HG02840 (cell line): Measurements from ENCODE around the gene PAK6.

Experiments
- ATAC-seq: cut with Tn5 transposase; IDR thresholded peaks from one replicate; pipeline ENCODE4 v1.9.1; 2021; ENCODE audit warnings: mild to moderate bottlenecking, moderate library complexity, moderate number of reproducible peaks; ENCODE audit not compliant: unreplicated experiment, low FRiP score

PAK6 gene

DNA sequence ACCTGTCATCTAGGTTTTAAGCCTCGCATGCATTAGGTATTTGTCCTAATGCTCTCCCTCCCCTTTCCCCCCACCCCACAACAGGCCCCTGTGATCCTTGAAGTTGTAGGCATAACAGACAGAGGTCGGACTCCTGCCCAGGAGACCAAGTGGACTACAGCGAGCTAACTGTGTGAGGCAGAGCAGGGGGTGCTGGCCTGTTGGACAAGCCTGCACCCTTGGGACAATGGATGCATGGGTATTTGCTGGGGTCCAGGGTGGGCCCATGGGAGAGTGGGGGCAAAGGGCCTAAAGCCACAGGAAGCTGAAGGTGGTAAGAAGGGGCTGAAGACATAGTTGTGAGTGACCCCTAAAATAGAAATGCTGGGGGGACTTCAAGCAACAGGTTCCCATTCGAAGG is 66.4 kb downstream of the PAK6 start:
- no peak for ATAC-seq

- ATAC-seq = no peak
Measured at GRCh38 chr15:40306371-40306770, 67.5 kb downstream of the PAK6 start.

GRCh38 chr15:40306908-40307307 is 68.0 kb downstream of the PAK6 start:
- ATAC-seq = no peak

- ATAC-seq = peak; percentile 45
Measured at GRCh38 chr15:40307421-40308211, 68.8 kb downstream of the PAK6 start, which contains the start of gene PLCB2. TSS of gene PLCB2 (minus strand) at chr15:40307935. CDS start at chr15:40307672, 263 bp downstream.

DNA sequence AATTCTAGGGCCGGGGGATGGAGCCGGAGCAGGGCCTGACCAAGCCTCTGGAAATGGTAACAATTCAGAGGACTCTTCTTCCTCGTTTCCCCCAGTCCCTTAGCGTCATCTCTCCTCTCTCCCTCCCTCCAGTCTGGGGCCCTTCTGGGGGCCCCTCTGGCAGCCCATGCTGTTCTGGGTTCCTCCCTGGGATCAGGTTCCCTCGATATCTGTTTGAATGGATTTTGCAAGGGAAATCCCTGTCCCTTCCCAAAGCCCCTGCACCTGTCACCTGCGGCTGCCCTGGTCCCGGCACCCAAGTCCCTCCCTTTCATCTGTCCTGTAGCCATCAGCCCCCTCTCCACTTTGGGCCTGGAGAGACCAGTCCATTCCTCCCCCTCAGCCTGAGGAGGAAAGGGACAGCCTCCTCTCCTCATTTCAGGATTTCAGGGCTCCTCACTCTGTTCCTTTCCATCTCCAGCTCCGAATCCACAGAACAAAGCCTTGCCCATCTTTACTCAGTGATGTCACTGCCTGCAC is 70.5 kb downstream of the PAK6 start:
- no peak for ATAC-seq

DNA sequence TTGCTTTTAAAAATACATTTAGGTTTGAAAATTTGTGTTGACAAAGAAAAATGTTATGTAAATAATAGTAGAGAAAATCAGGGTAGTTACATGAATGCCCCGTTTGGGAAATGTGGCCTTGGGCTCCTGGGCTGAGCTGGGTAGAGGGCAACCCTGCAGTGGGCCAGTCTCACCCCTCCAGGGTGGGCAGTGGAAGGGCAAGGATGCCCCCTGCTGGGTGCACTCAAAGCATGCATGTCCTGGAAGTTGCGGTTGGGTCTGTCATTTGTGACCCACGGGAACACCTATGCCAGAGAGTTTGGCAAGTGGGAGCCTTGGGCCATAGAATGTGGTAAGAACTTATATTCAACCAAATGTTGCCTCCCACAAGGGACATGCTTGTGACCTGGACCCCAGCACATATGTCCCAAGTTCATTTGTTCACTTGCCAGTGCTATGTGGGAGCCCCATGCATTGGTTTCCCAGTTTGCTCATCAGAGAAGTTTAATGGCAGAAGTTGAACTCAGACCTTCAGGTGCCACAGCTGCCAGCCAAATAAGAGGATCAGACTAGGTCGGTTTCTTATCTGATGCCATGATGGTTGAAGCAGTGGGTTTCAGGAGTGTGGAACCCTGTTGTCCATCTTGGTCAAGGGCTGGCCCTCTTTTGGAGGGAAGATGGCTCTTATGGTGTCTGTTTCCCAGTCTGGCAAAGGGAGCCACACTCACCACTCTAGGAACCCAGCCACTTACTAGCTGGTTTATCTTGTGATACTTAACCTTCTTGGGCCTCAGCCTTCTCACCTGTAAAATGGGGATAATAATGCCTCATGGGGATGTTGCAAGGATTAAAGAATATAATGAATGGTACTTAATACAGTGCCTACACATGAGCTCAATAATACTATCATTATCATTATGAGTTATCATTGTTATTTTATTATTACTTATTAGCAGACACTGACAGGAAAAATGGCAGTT is 71.4 kb downstream of the PAK6 start:
- ATAC-seq = no peak

GRCh38 chr15:40310993-40311392 is 72.1 kb downstream of the PAK6 start:
- ATAC-seq = no peak

DNA sequence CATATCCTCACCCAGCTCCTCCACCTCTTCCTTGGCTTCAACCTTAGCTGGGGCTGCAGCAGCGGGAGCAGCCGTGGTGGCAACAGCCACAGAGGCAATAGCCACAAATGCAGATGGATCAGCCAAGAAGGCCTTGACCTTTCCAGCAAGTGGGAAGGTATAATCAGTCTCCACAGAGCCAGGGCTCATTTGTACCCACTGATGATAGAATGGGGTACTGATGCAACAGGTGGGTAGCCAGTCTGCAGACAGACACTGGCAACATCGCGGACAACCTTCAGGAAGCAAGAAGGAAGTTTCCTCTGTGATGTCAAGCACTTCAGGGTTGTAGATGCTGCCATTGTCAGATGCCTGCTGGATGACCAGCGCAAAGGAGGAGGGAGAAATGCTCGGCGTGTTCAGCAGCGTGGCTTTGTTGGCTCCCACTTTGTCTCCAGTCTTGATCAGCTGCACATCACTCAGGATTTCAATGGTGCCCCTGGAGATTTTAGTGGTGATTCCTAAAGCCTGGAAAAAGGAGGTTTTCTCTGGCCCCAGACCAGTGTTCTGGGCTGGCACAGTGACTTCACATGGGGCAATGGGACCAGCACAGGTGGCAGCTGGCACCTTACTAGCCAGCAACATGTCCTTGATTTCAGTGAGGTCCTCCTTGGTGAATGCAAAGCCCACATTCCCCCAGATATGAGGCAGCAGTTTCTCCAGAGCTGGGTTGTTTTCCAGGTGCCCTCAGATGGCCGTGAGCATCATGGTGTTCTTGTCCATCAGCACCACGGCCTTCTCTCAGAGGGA is 73.7 kb downstream of the PAK6 start:
- ATAC-seq = no peak

DNA sequence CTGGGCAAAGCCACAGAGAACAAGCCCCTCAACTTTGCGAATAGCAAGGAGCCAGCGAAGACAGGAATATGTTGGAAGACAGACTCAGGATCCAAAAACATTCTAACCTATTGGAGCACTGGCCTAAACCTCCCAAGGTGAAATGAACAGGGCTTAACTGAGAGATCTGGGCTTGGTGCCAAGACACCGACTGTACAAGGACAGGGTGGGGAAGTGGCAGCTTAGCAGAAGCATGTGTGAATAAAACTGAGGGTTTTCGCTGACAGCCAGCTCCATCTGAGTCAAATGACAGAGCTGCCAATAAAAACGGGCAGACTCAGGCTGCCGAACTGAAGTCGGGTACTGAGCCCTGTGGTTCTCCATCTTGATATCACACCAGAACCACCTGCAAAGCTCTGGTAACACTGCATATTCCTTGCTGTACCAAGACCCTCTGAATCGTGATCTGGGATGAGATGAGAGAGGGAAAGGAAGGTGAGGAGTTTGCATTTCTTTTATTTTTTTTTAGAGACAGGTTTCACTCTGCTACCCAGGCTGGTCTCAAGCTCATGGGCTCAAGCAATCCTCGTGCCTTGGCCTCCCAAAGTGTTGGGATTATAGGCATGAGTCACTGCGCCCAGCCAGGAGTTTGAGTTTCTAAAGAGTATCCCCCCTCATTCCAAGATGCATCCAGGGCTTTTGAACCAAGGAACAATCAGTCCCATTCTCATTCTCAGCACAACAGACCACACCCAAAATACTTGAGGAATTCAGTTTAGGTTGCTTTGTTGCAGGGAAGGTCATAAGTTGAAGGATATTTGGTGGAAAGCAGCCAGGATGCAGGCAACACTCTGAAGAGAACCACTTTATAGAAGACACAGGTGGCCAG is 74.9 kb downstream of the PAK6 start:
- no peak for ATAC-seq

GRCh38 chr15:40314723-40315276 is 75.9 kb downstream of the PAK6 start:
- ATAC-seq = no peak

GRCh38 chr15:40316931-40317330 is 78.1 kb downstream of the PAK6 start:
- no peak for ATAC-seq

GRCh38 chr15:40317580-40317979 is 78.7 kb downstream of the PAK6 start:
- ATAC-seq = no peak

DNA sequence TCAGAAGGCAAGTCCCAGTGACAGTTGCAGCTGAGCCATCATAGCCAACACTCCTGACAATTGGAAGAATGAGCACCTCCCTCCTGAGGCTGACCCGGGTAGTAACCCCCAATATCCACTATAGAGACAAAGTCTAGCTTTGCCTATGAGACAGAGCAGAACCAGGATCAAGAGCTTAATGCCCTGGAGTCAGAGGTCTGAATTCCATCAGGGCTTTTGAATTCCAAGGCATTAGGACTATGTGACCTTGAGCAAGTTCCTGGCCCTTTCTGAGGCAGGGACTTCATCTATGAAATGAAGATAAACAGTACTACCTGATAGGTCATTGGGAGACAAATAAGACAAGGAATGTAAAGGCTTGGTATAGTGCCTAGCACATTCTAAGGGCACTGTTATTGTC is 81.5 kb downstream of the PAK6 start:
- ATAC-seq = no peak

- no peak for ATAC-seq
Measured at GRCh38 chr15:40320931-40321371, 82.1 kb downstream of the PAK6 start.

DNA sequence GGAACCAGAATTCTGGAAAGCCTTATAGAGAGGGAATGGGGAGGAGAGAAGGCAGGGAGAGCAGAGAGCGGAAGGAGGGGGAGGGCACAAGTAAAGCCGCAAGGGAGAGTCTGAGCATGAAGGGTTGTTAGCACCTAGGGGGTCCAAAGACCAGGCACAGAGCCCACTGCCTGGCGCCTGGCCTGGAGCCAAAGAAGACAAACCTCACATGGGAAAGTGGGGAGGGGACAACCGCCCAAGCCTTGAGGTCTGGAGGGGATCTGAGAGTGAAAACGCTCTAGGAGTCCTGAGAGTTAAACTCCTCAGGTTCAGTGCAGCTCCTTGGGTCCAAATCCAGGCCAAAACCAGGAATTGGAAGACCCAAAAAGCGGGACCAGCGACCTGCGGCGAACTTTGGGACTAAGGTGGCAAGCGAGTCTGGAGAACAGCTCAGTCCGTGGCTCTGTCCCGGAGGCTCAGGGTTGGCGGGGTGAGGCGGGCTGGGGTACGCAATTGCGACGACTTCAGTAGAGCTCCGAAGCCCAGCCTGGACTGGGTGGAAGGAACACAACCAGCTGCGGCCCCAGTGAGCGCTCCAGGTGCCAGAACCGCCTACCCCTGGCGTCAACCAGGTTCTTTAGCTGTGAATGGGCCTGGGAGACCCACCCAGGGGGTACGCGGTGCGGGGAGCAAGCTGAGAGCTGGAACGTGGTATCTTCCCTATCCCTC is 83.8 kb downstream of the PAK6 start:
- no peak for ATAC-seq

DNA sequence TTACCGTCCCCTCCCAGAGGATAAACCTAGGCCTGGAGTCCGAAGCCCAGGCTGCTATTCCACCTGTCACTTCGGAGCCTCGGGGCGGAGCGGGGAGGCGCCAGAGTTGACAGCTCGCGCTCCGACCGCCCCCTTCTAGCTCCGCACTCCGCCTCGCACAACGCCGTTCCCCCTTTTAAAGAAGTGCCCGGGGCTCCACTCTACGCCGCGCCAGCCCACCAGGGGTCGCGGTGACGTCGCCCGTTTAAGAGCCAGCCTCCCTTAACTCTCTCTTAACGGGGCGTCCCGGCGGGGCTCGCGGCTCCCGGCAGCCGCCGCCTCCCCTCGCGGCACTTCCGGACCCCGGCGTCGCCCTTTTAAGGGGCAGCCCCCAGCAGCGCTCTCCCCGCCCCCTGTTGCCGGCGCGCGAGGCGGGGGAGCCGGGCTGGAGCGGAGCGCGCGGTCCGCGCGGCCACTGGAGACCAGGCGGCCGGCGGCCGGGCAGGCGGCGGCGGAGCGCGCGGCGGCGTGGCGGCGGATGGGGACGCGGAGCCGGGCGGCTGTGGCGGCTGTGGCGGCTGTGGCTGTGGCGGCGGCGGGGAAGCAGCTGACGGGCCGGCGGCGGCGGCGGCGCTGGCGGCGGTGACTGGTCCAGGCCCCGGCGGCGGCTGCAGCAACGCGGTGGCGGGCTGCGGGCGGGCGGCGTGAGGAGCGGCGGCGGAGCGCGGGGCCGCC is 84.5 kb downstream of the PAK6 start, which contains the start of gene INAFM2:
Gene INAFM2 (plus strand): TSS at position 454 of the 714 bp plus-strand sequence. CDS start 364 bp downstream, outside the sequence.
- peak; percentile 85 for ATAC-seq
